Peyer's patch (tissue), 4 donors: ENCODE data around the gene NBAS.

Experiments
- CTCF ChIP-seq, 6 experiments: fragments of 450-650 bp in 4 of 6; fragments of 200-600 bp in 2 of 6; sonication (generic) in 1 of 6; IDR thresholded peaks; one replicate each; pipeline ENCODE4 v1.5.1; 2017 to 2019; ENCODE audit warnings: antibody characterized with exemption in 6 of 6, mild to moderate bottlenecking in 3 of 6, moderate library complexity in 1 of 6
- POLR2A ChIP-seq, 2 donors: fragments of 450-650 bp; IDR thresholded peaks; one replicate each; pipeline ENCODE4 v1.5.1; 2017; ENCODE audit warnings: antibody characterized with exemption in 2 of 2, mild to moderate bottlenecking in 2 of 2, moderate library complexity in 2 of 2

DNA sequence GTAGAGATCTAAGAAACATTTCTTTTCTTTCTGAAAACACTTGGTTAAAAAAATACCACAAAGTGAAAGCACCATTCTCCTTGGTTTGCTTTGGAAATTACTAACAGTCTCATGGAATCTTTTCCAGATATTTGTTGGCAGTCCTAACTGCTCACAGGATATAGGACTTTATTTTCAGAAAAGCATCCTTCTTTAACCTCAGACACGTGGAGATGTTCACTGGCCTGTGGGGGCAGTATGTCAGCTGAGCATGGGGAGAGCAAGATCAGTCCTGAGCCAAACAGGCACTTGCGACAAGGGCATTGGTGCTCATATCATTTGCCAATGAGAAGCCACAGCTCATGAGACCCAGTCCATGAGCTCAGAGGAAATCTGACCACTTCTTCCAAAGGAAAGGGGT, 371.9 kb downstream of the NBAS start:
- TF ChIP-seq CTCF (IDR thresholded peaks at IDR 0.05) (no peak), POLR2A (IDR thresholded peaks at IDR 0.05) (no peak)
